GM18498 (cell line): Measurements from ENCODE around the gene AP1S2.

Source experiments
- ATAC-seq: cut with Tn5 transposase; IDR thresholded peaks from one replicate; pipeline ENCODE4 v1.9.1; 2021; ENCODE audit warnings: mild to moderate bottlenecking, moderate library complexity; ENCODE audit not compliant: unreplicated experiment

Gene AP1S2

GRCh38 chrX:15813416-15813815, 41.2 kb downstream of the AP1S2 start:
- no peak for ATAC-seq

- no peak for ATAC-seq
These were observed 42.2 kb downstream of the AP1S2 start for GRCh38 chrX:15812192-15812938.

DNA sequence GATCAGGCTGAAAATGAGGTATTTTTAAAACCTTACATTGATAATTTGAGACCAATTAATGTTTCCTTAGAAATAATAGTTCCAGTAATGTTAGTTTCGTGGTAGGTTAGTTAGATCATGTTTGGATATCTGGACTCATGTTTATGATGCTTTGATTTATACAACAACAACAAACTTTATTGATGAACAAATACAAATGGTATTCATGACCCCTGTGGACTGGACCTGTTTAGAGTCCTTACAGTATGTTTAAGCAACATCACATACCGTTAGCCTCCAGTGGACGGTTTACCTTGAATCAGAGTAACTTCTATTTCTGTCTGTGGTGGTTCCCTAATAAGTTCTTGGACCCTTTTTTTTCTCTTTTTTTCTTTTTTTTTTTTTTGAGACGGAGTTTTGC, 46.4 kb downstream of the AP1S2 start:
- ATAC-seq: no peak

DNA sequence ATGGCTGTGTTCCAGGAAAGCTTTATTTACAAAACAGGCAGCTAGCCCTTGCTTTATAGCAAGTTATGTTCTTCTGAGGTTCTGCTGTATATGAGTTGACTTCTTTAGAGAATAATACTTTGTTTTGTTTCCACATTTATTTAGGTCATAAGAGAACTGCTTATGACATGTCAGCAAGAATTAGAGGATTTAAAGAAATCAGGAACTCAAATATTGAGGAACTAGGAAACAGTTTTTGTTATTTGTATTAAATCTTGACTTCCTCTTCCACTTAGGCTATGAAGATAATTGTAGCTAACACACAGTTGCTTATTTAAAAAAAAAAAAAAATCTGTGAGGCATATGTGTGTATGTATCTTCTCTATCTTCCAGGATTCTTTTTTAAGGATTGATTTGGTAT, 50.0 kb downstream of the AP1S2 start:
- no peak for ATAC-seq

DNA sequence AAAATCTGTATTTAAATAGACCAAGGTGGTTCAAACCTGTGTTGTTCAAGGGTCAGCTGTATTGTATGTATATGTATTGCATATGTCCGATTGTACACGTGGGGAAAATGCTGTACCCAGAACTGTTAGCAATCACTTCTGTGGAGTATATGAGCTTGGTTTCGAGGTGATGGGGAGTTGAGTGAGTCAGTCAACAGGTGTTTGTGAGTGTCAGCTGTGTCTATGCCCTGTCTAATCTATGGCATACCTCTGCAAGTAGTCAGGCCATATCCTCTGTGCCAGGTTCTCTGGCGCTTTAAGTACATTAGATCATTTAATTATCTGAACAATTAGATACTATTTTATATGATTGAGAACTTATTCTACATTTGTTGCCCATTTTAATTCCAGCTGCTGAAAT, 56.9 kb downstream of the AP1S2 start:
- no peak for ATAC-seq

DNA sequence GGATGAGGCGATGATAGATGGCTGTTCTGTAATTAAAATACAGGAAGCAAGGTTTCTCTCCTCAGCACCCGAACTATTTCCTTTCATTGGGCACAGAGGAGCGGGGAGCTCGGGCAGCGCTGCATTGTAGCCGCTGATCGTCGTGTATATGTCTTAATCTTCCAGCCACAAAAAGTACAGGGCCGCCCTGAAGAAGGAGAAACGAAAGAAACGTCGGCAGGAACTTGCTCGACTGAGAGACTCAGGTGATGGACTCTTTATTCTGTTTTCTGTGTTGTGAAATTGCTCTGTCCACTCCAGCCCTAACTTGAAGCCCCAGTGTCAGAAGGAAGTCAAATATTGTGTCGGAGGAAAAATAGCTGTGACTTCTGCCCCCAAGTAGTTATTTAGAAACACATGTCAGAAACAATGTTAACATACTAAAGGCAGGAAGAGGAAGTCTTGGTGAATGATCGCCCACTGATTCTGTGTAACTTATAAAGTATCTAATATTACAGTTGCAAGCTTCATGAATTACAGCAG, 63.8 kb downstream of the AP1S2 start:
- ATAC-seq: peak; percentile 6

DNA sequence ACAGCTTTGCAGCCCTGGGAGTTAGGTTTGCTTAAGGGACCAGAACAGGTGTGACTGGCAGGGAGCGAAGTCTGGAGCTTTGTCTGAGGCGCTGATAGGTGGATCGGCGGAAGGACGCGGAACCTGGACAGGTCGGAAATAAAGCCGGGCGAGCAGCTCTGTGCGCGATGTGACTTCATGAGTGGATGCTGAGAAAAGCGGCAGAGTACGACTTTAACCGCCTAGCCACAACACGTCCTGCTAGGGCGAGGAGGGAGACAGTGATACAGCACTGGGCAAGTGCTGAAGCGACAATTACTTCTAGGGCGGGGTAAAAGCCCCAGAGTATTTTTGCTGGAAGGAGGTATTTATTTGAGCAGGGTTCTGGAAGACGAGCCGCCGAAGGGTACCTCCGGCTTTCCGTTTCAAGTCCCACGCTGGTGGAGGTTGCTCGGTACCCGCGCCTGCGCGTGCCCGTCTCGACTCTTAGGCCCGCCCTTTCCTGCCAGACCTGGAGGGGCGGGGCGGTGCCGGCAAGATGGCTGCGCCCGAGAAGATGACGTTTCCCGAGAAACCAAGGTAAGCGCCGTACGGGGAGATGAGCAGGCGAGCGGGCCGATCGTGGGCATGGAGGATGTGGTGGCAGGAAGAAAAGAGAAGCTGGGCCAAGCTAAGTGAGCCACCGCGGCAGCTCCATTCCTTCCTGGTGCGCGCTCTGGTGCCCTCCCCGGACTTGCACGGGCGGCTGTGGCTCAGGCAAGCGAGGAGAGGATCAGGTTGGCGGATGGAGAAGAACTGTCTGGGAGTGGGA, 64.4 kb downstream of the AP1S2 start, which contains the start of gene ZRSR2:
Gene ZRSR2 (plus strand): TSS at position 506 of the 790 bp plus-strand sequence. CDS start 12 bp downstream, at position 518.
- ATAC-seq: peak; percentile 95

DNA sequence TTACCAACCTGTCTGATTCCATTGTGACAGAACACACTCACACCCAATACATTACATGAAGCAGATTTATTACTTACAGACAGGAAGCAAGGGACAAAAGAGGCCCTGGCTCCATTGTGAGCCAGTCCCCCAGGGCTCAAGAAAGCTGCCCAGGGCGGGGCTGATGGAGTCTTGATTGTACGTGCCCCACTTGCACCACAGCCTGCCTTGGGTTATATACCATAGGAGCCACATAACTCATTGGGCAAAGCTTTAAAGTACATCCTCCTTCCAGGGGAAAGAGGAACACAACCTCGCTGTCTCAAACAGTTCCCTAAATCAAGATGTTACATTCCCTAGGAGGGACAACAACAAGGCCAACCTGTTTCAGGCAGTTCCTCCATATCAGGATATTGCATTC, 67.7 kb downstream of the AP1S2 start:
- no peak for ATAC-seq

DNA sequence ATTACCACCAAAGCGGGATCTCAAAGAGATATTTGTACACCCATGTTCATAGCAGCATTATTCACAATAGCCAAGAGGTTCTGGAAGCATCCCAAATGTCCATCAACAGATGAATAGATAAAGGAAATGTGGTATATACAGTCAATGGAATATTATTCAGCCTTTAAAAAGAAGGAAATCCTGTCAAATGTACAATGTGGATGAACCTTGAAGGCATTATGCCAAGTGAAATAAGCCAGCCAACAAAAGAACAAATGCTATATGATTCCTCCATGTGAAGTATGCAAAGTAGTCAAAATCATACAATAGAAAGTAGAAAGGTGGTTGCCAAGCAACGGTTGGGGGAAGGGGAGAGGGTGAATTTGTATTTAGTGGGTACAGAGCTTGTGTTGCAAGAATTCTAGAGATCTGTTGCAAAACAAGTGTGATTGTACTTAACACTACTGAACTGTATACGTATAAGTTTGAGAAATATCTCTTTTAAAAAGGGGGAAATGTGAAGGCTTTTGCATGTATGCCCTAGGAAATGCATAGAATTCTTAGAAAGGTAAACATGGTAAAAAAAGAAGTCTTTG, 69.3 kb downstream of the AP1S2 start:
- no peak for ATAC-seq

- ATAC-seq: peak; percentile 86
These were observed 72.5 kb downstream of the AP1S2 start for GRCh38 chrX:15781961-15782699.
